GM19239 (cell line): ENCODE measurements around the gene HACD1.
A peak's percentile ranks its signal among the peaks of the same experiment; 100 is the strongest.
"Not testable (repeated sequence)": the region's sequence is repeated elsewhere in the genome, so short reads cannot be mapped to it uniquely, and the experiment has no call there.

ENCODE experiments used
- DNase-seq: peaks from one replicate; pipeline ENCODE4 v3.0.0; 2011; ENCODE audit warnings: low spot score; ENCODE audit not compliant: insufficient read length
- FAIRE-seq: peaks from 2 replicates; lab custom pipeline; 2011; peaks lifted over from hg19 to GRCh38; lab: Jason Lieb, UNC

The HACD1 gene

DNA sequence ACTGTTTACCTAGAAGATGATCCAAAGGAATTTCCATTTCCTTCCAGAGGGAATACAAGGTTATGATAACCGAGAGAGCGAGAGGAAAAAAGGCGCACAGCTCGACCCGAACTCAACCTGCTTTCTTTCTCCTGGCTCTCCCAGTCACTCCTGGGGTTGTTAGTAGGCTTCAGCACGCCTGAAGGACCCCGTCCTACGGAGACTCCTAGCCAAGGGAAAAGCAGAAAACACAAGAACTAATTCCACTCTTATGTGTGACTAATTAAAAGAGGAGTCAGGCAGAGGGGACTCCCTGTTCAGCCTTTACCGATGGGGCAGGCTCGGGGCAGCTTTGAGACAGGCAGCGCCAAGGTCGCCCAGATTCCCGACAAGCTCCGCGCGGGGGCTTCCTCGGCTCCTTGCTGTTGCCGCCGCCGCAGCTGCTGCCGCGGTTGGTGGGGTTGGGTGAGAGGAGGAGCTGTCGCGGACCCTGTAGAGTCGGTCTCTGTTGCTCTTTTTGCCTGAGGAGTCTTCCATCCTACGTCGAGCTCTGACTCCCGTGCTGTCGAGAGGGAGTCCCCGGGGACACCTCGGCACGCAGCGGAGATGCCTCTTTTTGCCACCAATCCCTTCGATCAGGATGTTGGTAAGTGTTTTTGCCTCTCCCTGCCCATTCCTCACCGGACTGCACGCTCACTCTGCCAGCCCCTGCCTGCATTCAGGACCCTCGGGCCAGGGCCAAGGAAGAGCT, 26.7 kb upstream of the HACD1 start, which contains the start of gene STAM:
Gene STAM, plus strand, starts transcription at position 397 of the 730 bp plus-strand sequence. Its CDS starts 189 bp downstream, at position 586.
- DNase-seq: peak; percentile 76
- peak; percentile 90 for FAIRE-seq

DNA sequence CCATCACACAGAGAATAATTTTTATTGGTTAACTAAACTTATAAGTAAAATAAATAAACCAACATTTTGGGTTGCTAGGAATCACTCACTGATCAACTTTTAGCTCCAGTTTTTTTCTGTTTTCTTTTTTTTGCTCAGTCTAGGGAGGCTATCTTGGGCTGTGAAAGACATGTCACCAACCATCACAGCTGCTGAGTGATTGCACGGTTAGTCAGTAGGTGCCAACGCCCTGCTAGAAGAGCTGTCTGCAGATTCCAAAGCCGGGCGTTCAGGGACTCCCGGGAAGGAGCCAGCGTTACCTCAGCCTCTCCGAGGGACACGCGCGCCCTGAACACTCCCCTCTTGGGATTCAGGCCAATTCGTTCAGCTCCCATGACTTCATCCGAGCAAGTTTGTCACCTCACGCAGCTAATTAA, 26.2 kb upstream of the HACD1 start:
- DNase-seq: peak; percentile 27
- no peak for FAIRE-seq

DNA sequence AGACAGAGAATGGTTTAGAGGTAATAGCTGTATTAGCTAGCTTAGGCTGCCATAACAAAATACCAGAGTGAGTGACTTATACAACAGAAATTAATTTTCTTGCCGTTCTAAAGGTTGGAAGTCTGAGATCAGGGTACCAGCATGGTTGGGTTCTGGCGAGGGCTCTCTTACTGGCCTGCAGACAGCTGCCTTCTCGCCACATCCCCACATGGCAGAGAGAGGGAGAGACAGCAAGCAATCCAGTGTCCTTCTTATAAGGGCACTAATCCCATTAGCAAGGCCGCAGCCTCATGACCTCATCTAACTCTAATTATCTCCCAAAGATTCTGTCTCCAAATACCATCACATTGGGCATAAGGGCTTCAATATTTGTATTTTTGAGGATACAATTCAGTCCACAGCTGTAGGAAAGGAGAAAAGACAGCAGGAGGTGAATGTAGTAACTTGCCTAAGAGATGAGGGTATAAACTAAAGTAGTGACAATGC, 23.2 kb upstream of the HACD1 start:
- no peak for FAIRE-seq
- no peak for DNase-seq

DNA sequence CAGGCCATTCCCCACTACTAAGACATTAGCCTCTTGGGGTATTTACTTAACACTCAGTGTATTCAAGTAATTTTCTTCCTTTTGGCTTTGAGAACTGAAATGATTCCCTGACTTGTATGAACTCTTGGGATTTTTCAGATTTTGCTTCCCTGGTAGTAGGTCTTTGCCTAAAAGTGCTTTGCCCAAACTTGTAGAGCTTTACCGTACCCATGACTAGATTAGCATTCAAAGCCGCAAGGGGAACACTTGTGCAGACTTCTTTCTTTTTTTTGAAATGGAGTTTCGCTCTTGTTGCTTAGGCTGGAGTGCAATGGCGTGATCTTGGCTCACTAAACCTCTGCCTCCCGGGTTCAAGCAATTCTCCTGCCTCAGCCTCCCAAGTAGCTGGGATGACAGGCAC, 20.7 kb upstream of the HACD1 start:
- no peak for DNase-seq
- FAIRE-seq: no peak

DNA sequence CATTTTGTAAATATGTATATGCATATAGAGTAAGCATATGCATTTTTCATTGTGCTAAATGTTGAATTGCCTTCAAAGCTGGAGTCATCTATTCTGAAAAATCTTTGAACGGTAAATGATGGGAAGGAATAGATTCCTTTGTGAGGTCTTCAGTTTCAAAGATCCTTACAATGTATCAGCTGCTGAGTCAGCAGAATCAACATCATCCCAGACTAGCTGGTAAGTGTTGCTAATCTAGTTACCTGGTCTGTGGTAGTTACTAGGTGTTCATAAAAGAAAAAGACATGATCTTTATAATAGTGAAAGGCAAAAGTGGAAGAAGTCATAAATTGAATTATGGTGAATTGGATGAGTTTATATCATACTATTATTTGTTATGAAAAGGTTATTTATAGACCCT, 16.2 kb upstream of the HACD1 start:
- DNase-seq: no peak
- FAIRE-seq: no peak

DNA sequence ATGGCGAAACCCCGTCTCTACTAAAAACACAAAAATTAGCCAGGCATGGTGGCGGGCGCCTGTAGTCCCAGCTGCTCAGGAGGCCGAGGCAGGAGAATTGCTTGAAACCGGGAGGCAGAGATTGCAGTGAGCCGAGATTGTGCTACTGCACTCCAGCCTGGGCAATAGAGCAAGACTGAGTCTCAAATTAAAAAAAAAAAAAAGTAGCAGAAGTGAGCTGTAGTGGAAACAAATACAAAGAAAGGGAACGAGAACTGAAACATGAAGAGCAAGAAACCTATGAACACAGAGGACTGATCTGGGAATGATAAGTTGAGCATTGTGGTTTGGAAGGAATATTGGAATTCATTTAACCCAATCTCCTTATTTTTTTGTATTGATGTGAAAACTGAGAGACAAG, 15.4 kb upstream of the HACD1 start:
- FAIRE-seq, DNase-seq: not testable (repeated sequence)

DNA sequence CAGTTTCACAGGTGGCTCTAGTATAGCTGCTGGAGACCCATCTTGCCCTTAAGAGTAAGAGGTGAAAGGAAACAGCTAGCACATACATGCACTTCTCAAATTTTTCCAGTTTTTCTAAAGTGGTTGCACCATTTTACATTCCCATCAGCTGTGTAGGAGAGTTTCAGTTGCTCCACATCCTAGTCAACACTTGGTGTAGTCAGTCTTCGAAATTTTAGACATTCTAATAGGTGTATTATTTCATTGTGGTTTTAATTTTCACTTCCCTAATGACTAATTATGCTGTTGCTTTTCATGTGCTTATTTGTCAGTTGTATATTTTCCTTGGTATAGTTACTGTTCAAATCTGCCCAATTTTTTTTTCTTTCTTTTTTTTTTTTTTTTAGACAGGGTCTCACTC, 9.5 kb upstream of the HACD1 start:
- FAIRE-seq (no peak), DNase-seq (no peak)

DNA sequence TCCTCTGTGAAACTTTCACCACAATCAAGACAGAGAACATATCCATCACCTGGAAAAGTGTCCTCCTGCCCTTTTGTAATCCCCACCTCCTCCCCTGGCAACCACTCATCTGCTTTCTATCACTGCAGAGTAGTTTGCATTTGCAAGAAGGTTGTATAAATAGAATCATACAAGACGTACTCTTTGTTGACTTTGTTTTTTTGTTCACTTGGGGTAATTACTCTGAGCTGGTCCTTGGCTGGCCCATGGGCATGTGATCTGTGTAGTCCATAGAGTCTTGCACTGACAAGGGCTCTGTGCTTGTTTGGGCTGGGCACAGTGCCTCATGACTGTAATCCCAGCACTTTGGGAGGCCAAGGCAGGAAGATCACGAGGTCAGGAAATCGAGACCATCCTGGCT, 7.8 kb upstream of the HACD1 start:
- FAIRE-seq: no peak
- DNase-seq: no peak

DNA sequence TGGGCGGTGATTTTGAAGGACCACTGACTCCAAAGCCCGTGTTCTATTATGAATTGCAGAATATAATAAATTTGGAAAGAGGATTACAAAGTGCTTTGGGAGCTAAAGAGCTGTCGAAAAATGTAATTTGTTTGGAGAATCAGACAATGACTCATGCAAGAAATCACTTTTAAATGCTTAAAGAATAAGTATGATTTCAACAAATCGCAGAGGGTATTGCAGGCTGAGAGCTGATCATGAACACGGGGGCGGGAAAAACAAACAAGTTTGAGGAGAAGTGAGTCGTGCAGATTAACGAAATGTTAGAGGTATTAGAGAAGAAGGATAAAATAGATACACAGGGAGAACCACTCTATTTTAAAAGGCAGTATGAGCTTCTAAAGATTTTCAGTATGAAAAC, 4.9 kb upstream of the HACD1 start:
- FAIRE-seq (no peak), DNase-seq (no peak)

DNA sequence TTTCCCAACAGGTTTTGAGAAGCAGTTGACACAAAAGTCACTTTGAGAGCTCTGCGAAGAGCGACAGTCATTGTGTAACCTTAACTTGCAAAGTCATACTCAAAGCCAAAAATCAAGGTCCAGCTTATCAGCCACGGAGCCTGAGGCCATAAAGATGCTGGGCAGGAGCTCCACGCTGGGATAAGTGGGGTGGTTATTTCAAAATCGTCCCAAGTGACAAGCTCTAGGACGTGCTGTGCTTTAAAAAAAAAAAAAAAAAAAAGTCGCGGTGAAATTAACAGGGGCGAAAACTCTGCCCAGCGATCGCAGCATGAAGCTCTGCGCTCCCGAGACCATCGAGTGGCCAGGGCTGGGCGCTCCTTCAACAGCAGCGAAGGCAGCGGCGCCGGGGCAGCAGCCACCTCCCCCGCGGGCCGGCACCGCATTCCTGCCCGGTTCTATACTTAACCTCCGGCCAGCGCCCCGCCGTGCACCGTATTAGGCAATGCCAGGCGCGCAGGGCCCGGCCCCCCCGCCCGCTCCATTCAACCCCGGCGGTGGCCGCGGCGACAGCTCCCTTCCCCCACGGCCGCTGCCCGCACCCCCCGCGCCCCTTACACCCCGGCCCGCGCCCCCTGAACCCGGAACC, 657 bp downstream of the HACD1 start:
- peak; percentile 20 for DNase-seq
- peak; percentile 8 for FAIRE-seq

DNA sequence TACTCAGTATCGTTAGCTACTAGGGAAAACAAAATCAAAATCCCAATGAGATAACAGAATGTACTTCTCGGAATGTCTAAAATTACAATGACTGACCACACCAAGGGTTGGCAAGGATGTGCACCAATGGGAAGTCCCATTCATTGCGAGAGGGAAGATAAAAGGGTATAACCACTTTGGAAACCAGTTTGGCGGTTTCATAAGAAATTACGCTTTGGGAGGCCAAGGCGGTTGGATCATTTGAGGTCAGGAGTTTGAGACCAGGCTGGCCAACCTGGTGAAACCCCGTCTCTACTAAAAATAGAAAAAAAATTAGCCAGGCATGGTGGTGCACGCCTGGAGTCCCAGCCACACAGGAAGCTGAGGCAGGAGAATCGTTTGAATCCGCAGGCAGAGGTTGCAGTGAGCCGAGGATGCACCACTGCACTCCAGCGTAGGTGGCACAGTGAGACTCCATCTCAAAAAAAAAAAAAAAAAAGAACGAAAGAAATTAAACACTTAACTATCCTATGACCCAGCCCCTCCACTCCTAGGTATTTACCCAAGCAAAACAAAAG, 7.6 kb downstream of the HACD1 start:
- DNase-seq (no peak), FAIRE-seq (no peak)

DNA sequence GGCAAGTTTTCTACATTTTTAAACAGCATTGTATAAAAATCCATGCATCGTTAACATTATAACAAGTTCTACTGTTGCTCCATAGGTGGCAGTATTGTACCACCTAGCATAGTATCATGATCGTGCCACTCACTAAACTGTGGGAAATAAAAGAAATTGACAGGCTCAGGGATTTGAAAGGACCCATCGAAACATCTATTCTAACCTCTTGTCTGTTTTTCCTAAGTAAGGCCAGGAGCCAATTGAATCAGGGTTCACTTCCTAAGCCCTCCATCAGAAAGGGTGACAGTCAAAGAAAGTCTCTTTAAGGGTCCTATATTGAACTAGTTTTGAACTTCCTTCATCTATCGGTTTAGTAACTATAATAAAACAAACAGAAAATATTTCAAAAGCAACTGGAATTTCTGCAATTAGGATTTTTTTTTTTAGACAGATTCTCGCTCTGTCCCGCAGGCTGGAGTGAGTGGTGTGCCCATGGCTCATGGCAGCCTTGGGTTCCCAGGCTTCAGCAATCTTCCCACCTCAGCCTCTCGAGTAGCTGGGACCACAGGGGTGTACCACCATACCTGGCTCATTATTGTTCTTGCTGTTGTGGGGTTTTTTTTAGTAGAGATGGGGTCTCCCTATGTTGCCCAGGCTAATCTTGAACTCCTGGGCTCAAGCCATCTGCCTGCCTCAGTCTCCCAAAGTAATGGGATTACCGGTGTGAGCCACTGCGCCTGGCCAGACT, 9.4 kb downstream of the HACD1 start:
- FAIRE-seq: peak; percentile 71
- DNase-seq: no peak

DNA sequence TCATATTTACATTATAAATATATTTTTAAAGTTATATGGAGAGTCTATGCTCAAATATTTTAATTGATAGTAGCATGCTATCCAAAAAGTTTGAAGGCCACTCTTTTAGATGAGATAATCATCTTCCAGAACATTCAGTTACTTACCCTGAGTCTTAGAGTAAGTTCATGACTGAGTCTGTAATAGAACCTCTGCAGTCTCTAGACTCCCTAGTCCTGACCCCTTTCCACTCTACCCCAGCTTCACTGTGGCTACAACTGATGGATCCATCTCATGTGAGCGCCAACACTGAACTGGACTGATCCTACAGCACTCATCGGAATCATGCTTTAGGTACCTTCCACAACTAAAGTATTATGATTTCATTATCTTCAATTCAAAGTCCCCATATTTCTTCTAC, 10.1 kb downstream of the HACD1 start:
- no peak for DNase-seq

DNA sequence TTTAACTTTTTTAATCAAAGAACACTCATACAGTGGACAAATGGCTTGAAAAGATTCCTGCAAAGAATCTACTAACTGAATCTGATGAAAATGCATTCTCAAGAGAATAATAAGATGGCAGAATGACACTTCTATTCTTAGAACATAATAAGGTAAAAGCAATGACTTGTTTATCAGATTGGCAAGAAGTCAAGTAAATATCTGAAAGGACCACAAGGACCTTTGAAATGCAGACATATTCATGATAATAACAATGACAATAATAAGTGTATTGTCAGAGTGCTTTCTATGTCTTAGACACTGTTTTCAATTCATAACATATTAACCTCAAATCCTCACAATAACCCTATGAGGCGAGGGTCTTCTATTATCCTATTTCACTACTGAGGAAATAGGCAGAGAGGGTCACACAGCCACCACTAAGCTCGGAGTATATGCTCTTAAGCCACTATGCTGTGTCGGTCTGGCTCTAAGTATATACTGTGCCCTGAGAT, 10.6 kb downstream of the HACD1 start:
- FAIRE-seq (no peak), DNase-seq (no peak)

More for the DNA sequence above, 10.1 kb downstream of the HACD1 start:
- FAIRE-seq: no peak

DNA sequence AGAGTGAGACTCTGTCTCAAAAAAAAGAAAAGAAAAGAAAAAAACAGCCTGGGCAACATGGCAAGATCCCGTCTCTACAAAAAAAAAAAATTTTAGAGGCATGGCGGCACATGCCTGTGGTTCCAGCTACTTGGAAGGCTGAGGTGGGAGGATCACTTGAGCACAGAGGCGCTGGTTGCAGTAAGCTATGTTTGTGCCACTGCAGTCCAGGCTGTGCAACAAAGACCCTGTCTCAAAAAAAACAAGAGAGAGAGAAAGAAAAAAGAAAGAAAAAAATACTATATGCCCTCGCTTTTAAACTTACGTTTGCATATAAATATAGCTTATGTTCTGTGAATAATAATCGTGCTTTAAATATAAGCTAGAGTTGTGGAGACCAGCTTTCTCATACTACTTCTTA, 11.2 kb downstream of the HACD1 start:
- DNase-seq: no peak
- FAIRE-seq: no peak

DNA sequence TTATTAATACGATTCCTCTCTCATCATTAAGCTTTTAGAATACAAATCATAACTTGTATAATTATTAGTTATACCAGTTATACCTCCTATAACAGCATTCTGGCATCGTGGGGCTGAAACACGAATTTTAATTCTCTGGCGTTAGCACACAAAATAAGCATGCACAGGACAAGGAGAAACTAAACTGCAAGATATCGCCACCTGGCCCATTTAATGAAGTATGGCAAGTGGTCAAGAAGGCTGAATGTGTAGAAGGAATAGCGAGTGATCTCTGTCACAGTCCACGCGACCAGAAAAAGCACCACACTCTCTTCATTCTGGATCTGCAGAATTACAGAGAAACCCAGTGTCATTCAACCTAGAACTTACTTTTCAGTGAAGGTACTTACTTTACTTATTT, 18.1 kb downstream of the HACD1 start:
- FAIRE-seq (no peak), DNase-seq (no peak)

DNA sequence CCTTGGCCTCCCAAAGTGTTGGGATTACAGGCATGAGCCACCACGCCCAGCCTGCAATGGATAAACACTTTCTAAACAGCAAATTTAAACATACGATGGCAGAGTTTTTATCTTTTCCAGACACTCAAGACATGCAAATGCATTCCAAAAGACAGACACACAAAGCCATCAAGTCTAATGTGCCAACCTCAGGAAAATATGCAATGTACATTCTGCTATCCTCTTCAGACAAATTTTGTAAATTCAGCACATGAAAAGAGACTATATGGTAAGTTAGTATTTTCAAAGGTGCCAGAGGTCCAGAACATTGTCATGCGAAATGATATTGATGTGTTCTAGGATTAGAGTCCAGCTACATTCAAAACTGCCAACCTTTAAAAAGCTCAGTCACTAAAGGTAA, 19.8 kb downstream of the HACD1 start:
- DNase-seq: no peak
- no peak for FAIRE-seq

DNA sequence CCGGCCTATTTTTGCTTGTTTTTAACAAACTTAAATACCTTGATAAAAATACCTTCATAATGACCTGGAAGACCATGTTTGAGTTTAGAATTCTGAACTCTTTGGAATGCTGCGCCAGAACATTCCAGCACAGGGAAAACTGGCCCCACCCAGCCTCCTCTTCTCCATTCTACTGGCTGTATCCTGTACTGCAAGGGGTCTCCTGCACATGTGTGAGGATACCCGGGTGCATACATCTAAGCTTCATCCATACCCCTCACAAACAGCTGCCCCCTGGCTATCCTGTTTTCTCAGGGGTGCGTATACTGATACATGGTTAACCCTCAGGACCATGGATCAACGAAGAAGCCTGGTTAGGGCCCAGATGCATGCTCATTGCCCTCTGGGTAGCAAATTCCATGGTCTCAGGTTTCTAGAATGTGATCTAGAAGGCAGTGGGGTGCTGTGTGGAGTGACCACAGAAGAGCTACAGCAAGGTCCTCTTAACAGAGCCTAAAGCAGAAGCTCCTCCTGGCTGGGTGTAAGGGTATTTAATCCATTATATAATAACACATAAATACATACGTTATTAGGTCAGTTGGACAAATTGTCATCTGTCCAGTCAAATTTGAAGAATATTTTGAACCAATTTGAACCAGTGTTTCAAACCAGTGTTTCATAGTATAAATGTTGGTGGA, 26.1 kb downstream of the HACD1 start:
- DNase-seq: no peak
- FAIRE-seq: no peak

DNA sequence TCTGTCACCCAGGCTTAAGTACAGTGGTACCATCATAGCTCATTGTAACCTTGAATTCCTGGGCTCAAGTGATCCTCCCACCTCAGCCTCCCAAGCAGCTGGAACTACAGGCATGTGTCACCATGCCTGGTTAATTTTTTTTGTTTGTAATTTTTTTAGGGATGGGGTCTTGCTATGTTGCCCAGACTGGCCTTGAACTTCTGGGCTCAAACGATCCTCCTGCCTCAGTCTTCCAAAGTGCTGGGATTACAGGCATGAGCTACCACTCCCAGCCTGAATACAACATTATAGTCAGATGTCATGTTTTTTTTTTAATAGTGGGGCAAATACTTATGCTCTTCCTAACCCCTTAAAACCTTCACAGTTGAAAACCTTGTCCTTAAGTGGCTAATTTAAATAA, 27.9 kb downstream of the HACD1 start:
- FAIRE-seq: not testable (repeated sequence)

DNA sequence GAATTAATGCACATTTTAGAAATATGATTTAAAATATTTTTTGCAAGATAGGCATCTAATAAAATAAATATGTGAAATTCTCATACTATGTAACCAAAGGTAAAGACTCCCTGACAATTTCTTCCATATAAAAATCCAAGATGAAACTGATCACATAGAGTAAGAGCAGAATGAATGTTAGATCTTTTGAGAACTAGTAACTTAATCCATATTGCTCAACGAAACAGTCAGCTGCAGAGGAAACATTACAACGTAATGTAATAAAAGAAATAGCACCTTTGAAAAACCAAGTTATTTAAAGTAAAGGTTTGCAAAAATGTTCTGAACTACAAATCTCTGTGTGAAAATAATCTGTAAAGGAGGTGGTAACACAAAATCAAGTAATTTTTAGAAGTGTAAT, 28.8 kb downstream of the HACD1 start:
- FAIRE-seq (peak; percentile 47), DNase-seq (no peak)

More for the DNA sequence above, 27.9 kb downstream of the HACD1 start:
- not testable (repeated sequence) for DNase-seq
